Stimulated activated CD8-positive, alpha-beta memory T cell treated with anti-CD3 and anti-CD28 coated beads, Interleukin-7, amount 100 ng/mL, for 24 hours (primary cell): ENCODE measurements around the gene GNG14.
A peak's percentile ranks its signal among the peaks of the same experiment; 100 is the strongest.
"Not testable (repeated sequence)": the region's sequence is repeated elsewhere in the genome, so short reads cannot be mapped to it uniquely, and the experiment has no call there.

ENCODE experiments used
- DNase-seq: peaks from one replicate; pipeline ENCODE4 v3.0.0-alpha.2; 2020; ENCODE audit warnings: low read depth

Gene GNG14

DNA sequence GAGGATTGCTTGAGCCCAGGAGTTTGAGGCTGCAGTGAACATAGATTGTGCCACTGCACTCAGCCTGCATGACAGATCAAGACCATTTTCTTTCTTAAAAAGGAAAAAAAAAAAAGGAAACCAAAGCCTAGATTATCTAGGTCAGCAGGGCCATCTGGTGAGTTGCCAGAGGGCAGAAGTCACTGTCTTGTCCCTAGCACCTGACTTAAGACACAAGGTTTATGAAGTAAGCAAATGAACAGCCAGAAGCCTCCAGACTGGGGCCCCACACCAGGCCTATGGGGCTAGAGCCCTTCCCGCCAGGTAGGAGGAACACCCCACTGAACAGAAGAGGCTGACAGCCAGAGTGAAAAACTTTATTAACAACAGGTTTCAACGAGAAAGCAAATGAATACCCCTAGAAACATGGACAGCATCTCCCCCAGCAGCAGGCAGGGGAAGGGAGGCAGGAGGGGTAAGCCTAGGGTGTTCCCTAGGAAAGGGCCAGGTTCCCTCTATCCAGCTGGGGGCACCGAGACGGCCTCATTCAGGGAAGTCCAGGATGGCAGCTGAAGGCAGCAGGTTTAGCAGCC lies 20.0 kb upstream of the GNG14 start:
- DNase-seq: no peak

DNA sequence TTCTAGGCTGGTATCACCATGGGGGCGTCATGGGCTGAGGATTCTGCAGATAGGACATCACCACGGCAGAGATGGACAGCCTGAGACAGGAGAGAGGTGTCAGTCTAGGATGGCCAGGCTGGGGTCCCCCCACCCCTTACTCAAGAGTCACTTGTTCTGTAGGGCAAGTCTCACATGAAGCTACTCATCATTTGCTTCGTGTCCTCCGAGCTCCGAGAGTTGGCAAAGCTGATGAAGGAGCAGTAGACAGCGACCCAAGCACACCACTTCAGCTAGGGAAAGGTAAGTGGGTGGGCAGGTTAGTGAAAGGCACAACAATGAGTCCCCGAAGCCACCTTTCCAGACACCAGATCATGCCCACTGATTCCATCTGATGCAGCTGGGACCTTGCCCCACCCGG lies 19.5 kb upstream of the GNG14 start:
- no peak for DNase-seq

DNA sequence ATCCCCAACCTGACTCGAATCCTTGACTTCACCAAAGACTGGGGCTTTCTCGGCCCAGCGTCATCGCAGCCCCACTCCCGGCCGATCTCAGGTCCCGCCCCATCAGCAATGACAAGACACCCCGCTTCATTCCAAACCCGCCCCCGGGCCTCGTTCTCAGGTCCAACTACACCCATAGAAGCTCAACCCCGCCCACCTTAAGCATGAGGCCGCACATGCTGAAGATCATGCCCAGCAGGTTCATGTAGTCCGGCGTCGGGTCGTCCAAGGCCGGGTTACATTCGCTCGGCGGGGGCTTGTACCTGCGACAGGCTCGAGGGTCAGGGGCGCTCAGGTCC lies 18.9 kb upstream of the GNG14 start:
- DNase-seq: no peak

DNA sequence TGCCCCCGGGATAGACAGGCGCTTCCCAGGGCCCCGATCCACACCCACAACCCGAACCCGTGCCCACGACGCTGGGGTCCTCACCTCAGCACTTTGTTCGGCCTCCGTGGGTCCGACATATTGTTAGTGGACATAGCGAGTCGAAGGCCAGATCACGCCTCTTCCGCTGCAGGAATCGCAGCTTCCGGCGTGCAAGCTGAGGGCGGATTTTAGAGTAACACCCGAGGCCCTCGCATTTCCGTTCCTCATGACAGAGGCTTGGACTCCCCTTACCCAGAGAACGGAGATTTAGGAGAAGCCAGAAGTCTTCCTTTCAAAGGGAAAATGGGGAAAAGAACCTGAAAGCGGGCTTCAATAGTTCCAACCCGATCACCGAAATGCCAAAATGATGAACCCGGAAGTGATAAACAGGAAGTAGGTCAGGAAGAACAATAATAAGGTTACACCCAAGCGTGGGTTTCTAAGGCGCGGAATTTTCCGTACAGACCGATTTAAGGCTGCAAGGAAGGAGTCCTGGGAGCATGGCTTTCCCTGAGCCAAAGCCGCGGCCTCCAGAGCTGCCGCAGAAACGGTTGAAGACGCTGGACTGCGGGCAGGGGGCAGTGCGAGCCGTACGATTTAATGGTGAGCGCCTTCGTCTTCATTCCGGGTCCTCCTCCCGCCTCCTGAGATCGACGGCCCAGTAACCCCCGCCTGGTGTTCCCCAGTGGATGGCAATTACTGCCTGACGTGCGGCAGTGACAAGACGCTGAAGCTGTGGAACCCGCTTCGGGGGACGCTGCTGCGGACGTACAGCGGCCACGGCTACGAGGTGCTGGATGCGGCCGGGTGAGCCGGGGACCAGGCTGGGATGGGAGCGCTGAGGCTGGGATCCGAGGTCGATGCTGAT lies 18.3 kb upstream of the GNG14 start:
- peak; percentile 57 for DNase-seq

DNA sequence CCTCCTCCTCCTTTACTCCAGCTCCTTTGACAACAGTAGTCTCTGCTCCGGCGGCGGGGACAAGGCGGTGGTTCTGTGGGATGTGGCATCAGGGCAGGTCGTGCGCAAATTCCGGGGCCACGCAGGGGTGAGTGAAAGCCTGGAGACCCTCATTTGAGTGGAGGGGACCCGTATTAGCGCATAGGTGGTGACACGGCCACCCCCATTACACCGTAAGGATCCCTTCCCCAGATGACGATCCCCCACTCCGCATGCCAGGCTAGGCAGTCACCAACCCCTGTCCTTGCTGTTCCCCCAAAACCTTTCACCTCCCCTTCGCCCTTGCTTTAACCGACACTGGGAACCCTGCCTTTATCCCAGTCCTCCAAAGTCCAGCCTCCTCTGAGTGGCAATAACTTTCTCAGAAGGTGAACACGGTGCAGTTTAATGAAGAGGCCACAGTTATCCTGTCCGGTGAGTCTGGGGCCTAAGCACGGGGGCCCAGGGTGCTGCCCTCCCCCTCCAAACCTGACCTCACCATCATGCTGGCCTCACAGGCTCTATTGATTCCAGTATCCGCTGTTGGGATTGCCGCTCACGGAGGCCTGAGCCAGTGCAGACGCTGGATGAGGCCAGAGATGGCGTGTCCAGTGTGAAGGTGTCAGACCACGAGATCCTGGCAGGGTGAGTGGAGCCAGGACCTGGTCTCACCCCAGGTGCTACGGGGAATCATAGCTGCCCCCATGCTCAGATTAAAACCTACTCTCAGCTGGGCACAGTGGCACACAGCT lies 17.5 kb upstream of the GNG14 start:
- no peak for DNase-seq

DNA sequence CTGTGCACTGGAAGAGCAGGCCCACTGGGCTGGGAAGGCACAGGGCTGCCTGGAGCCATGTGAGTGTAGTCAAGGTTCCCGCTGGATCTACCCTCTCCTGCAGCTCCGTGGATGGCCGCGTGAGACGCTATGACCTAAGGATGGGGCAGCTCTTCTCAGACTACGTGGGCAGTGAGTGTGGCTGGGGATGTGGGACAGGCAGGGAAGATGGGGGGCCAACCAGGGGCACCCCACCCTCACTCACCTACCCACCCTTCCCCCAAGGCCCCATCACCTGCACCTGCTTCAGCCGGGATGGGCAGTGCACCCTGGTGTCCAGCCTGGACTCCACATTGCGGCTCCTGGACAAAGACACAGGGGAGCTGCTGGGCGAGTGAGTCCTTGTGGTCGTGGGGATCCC lies 15.1 kb upstream of the GNG14 start:
- DNase-seq: no peak

DNA sequence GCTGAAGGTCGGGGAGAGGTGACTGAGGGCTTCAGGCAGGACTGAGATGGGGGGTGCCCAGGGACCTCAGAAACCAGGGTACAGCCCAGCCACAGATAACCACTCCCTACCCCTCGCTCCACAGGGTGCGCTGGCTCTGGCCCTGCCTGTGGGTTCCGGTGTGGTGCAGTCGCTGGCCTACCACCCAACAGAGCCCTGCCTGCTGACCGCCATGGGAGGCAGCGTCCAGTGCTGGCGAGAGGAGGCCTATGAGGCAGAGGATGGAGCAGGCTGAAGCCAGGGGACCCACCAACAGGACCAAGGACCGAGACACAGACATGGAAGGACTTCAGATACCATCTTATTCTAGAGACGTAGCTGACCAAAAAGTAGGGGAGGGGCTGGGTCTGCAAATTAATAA lies 12.4 kb upstream of the GNG14 start:
- DNase-seq: no peak

DNA sequence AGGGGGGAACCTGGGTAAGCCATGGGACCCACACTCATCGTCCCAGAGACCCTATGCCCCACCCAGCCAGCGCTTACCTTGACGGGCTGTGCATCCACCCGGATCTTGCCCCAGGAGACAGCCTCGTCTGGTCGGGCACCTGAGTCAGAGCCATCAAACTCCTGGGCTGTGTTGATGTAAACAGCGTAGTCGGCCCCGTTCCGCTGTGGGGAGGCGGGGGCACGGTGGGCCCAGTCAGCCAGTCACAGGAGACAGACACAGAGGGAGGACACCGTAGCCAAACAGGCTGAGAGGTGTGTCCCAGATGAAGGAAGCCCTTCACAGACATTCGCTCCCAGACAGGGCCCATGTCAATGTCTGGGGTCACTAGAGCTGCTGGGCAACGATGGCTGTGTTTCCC lies 11.9 kb upstream of the GNG14 start:
- no peak for DNase-seq

DNA sequence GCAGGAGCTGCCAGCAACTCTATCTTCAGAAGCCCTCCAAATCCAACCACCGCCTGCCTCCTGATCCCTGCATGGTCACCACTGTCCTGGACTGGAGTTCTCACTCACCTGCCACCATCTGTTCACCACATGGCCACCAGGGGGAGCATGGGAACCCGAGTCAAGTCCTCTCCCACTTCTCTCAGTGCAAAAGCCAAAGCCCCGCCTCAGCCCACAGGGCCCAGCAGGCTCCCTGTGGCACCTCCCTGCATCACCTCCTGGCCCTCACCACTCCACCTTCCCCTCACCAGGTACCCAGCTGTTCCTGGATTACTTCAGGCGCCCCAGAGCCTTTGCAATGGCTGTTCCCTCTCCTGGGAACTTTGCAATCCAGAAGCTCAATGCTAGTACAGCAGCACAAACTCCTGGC lies 11.4 kb upstream of the GNG14 start:
- DNase-seq: peak; percentile 89

DNA sequence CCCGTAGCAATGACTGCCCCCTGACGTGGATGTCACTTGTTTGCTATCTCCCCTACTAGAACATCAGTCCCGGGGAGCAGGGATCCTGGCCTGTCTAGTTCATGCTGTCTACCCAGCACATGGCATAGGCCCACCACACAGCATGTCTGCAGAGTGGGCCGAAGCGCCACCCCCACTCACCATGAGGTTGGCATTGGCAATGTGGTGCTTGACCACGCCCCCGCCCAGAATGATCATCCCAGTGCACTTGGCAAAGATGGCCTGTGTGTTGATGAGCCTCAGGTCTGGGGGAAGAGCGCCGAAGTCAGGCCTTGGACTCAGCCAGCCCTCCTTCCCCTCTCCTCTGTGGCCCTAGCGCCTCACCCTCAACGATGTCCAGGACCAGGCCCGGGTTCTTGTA lies 10.9 kb upstream of the GNG14 start:
- DNase-seq: no peak

DNA sequence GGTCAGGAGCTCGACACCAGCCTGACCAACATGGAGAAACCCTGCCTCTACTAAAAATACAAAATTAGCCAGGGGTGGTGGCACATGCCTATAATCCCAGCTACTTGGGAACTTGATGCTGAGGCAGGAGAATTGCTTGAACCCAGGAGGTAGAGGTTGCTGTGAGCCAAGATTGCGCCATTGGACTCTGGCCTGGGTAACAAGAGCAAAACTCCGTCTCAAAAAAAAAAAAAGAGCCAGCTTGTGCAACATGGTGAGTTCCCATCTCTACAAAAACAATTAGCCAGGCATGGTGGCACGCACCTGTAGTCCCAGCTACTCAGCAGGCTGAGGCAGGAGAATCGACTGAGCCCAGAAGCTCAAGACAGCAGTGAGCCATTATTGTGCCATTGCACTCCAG lies 9.8 kb upstream of the GNG14 start:
- DNase-seq: not testable (repeated sequence)

DNA sequence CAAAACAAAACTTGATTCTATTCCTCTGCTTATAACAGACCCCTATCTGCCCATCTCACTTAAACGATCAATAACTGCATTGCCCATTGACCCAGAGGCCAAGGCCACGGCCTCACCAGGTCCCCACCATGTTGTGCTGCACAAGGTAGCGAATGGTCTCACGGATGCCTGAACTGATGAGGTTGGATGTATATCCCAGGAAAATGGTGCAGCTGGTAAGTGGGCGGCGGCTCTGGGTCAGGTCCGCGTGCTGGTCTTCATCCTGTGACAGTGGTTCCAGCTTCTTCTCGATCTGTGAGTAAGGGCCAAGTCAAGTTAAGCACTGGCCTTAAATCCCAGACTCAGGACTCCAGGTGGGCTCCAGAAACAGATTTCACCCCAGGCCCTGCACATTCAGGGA lies 7.8 kb upstream of the GNG14 start:
- no peak for DNase-seq

DNA sequence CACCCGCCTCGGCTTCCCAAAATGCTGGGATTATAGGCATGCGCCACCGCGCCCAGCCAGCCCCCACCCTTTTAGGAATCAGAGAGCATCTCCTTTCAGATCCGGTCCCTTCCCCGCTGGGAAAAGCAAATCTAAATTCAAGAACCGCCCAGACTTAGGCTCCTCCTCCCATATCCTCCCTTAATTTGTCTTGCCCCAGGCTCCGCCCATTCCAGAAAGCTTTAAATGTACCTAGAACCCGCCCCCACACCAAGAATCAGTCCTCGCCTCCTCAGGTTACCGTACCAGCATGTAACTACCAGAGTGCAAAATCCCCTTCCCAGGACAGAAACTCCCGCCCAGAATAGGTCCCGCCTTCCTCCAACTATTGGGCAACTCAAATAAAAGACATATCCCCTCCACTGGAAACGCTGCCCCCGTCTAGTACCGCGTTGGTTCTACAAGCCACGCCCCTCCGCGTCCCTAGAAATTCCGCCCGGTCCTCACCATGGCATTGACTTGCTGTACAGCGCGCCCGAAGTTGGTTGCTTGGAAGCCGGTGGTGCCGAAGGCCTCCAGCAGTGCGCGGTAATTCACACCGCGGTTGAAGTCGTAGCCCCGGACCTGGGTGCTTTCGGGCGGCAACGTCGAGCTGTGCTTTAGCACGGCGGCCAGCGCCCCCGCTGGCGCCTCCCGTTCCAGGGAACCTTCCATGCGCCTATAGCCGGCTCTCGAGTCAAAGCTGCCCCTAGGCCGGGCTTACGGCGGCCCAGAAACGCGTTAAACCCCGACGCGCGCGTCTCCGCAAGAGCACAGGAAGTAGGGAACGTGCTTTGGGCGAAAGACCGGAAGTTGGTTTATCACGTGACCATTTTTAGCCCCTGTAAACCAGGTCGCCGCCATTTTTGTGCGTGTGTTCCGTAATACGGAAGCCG lies 6.5 kb upstream of the GNG14 start, which contains the start of gene DHPS:
Gene DHPS (minus strand): TSS at position 807 of the 914 bp plus-strand sequence. CDS start 114 bp downstream, at position 693.
- DNase-seq: peak; percentile 74

DNA sequence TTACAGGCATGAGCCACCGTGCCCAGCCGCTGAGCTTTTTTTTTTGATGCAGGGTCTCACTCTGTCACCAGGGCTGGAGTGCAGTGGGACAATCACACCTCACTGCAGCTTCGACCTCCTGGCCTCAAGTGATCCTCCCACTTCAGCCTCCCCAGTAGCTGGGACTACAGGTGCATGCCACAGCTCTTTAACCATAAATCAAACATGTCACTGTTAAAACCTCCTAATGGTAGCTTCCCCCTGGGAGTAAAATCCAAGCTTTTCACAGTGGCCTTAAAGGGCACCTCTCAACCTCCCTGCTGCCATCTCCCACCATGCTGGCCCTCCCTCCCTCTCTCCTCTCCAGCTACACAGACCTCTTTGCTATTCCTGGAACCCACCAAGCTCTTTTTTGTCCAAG lies 2.0 kb upstream of the GNG14 start:
- DNase-seq: no peak

DNA sequence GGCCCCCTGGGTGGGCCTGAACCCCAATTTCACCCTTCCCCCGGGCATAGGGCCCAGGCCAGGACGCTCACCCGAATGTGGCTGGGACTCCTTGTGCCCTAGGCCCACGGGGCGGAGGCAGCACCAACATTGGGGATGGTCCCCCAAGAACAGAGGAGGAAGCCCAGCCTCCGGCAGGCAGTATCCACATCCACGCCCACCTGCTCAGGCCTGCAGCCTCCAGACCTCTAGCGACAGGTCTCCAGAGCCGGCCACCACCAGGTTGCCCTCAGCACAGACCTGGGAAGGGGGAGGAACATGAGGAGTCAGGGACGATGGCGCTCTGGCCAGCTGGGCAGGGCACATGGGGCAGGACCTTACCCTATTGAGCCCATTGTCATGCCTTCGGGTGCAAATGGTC lies 1.2 kb downstream of the GNG14 start:
- no peak for DNase-seq

DNA sequence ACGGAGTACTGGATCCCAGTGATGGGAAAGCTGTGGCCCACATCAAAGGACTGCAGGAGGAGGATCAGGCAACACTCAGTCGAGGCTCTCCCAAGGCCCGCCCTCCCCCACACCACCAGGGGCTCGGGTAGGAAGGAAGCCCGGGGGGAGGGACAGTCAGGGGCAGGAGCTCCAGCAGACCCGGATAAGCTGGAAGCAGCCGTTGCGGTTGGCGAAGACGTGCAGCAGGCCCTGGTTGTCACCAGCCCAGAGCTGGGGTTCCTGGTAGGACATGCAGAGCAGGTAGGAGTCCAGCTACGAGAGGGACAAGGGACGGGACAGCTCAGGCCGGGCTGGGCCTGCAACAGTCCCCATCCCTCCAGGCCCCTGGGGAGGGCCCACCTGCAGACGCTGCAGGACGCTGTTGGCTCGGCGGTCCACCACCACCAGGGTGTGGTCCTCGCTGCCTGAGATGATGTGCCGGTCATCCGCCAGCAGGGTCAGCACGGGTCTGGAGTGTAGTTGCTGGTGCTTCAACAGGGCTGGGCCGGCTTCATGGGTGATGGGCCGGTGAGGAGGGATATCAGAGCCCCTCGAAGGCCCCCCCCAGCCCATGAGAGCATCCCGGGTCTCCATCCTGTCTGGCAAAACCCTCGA lies 1.9 kb downstream of the GNG14 start:
- DNase-seq: no peak

DNA sequence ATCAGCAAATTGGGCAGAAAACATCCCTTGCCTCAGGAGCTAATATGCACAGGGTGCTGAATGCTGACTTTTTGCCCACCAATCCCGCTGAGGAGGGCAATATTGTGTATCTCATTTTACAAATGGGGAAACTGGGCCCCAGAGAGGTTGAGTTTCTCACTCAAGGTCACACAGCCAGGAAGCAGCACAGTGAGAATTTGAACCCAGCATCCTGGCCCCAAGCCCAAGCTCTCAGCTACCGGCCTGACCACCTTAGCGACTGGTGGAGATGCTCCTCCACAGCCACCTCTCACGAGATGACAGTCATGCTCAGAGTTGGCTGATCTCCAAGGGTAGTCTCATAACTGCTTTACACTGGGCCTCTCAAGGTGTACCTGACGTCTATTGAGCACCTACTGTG lies 5.2 kb downstream of the GNG14 start:
- DNase-seq: no peak

DNA sequence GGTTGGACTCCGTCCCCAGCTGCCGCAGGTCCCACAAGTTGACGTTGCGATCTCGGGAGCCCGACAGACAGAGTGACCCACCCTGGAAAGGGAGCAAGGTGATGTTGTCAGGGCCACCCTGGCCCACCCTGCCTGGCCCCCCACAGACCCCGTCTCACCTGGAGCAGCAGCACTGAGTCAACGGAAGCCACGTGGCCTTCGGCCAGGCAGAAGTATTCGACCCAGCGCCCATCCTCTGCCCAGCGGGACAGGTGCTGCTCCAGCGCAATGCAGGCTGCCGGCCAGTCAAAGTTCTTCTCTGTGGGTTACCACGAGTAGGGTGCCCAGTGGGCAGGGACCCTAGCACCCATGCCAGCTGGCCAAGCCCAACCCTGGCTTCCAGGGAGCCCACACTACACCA lies 6.8 kb downstream of the GNG14 start:
- DNase-seq: no peak

DNA sequence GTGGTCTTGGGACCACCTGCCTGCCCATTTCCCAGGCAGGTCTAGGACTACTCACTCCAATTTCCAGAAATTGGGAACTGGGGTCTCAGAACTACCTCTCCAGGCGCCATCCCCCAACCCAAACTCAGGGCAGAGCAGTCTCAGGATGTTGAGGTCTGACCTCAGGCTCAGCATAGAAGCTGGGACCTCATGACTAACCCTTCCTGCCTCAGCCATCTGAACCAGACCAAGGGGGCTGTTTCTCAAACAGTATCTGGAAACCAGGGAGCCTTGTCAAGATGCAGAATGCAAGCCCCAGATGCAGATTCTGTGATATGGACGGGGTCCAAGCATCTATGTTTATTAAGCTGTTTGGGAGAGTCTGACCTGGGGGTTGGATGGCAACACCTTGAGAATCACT lies 7.3 kb downstream of the GNG14 start:
- no peak for DNase-seq

DNA sequence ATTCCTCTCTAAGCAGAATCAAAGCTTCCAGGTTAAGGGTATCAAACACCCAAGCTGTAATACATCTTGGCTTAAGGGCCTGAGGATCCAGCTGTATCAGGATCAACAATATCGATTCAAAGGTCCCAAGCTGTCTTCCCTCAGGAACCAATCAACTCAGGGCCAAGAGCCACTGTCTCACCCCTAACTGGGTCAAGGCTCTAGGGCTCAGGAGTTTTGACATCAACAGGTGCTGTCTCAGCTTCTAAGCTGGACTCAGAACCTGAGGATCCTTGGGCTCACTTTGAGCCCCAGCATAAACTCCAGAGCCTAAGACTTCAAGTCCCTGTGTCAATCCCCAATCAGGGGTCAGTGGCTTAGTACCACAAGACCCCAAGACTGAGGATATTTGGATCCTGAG lies 7.7 kb downstream of the GNG14 start:
- DNase-seq: no peak

DNA sequence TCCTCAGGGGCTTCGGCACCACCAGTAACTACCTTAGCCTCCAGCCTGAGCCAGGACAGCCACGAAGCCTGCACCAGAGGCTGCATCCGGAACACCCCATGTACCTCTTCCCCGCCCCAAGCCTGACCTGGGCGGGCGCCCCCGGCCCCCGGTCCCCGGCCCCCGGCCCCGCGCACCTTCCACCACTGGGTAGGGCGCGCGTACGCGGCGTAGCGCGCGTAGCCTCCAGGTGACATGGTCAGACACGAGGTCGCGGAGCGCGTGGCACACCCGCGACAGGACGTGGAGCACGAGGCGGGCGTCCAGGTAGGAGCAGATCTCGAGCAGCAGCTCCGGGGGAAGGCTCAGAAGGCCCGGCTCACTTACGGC lies 8.2 kb downstream of the GNG14 start:
- no peak for DNase-seq
